ENCODE results near the gene BTRC.

The BTRC gene

DNA sequence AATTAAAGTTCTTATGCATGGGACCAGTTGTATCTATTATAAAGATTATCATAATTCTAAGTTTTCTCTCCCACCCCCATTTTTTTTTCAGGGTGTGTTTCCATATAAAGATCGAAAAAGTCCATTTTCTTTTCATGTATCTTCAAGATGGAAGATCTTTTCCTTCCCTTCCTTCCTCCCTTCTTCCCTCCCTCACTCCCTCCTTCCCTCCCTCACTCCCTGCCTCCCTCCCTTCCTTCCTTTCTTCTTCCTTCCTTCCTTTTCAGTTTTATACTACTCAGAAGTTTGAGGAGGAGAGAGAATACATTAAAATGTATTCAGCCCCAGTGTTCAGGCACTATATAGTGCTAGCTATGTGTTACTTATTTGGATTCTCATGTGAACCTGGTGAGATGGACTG, 136.1 kb downstream of the BTRC start:
- in situ Hi-C loops (cut with MboI; ENCODE audit: low pct_unique_long_range_greater_than_20kb, low sequenced_read_pairs, unreplicated experiment): no loop called here
- DNase-seq (ENCODE audit: low spot score): no peak
- TF ChIP-seq, protein P1, sequence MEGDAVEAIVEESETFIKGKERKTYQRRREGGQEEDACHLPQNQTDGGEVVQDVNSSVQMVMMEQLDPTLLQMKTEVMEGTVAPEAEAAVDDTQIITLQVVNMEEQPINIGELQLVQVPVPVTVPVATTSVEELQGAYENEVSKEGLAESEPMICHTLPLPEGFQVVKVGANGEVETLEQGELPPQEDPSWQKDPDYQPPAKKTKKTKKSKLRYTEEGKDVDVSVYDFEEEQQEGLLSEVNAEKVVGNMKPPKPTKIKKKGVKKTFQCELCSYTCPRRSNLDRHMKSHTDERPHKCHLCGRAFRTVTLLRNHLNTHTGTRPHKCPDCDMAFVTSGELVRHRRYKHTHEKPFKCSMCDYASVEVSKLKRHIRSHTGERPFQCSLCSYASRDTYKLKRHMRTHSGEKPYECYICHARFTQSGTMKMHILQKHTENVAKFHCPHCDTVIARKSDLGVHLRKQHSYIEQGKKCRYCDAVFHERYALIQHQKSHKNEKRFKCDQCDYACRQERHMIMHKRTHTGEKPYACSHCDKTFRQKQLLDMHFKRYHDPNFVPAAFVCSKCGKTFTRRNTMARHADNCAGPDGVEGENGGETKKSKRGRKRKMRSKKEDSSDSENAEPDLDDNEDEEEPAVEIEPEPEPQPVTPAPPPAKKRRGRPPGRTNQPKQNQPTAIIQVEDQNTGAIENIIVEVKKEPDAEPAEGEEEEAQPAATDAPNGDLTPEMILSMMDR (IDR thresholded peaks at IDR 0.05; ENCODE audit: extremely low read depth, insufficient read depth, missing control alignments): no peak

DNA sequence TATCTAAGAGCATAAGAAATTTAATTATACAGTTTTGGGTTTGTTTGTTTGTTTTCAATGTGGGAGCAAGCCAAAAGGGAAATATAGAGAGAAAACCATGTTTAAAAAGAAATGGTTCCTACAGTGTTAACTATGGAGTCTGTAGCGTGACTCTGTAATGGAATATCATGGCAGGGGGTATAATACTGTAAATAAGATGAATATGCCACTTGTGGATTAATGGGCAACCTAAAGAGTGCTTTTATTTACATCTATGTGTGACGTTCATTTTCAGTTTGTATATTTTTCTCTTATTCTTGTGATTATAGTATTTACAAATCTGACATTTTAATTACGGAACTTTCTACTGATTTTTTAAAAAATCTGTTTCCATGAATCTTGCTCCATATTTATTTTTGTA, 138.2 kb downstream of the BTRC start:
- TF ChIP-seq, protein P1 (IDR thresholded peaks at IDR 0.05; ENCODE audit: extremely low read depth, insufficient read depth, missing control alignments): no peak
- in situ Hi-C loops (cut with MboI; ENCODE audit: low pct_unique_long_range_greater_than_20kb, low sequenced_read_pairs, unreplicated experiment): no loop called here
- DNase-seq (ENCODE audit: low spot score): no peak

DNA sequence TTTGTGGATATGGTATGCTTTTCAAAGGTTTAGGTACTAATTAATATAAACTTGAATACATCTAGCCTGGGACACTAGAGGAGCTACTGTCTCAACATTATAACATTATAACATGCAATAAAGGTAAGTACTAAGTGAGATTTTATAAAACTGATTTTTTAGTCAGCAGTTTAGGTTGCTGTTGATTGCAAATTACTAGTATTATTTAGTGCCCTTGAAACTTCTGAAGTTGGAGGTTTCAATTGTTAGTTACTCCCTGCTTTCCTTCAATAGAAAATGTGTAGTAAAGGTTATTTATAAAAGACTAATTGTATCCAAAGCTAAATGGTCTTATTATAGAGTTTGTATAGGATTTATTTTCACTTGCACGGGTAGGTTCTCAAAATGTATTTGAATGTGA, 138.8 kb downstream of the BTRC start:
- TF ChIP-seq, protein P1 (IDR thresholded peaks at IDR 0.05; ENCODE audit: extremely low read depth, insufficient read depth, missing control alignments): no peak
- in situ Hi-C loops (cut with MboI; ENCODE audit: low pct_unique_long_range_greater_than_20kb, low sequenced_read_pairs, unreplicated experiment): no loop called here
- no peak for DNase-seq (ENCODE audit: low spot score)

DNA sequence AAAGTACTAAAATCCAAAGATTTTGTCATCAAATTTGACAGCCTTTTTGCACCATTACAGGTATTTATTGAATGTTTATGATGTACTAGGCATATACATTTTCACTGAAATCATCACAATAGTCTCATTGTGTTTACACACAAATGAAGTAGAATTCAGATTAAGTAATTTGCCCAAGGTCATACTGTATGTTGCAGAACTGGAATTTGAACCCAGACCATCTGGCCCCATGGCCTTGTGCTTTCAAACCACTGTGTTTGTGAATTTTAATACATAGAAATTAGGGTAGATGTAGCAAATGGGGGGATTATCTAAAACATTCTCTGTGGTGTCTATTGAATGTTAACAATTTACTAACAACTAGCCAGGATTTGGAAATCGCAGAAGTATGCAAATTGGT, 139.3 kb downstream of the BTRC start:
- DNase-seq (ENCODE audit: low spot score): no peak
- TF ChIP-seq, protein P1 (IDR thresholded peaks at IDR 0.05; ENCODE audit: extremely low read depth, insufficient read depth, missing control alignments): no peak
- in situ Hi-C loops (cut with MboI; ENCODE audit: low pct_unique_long_range_greater_than_20kb, low sequenced_read_pairs, unreplicated experiment): no loop called here

DNA sequence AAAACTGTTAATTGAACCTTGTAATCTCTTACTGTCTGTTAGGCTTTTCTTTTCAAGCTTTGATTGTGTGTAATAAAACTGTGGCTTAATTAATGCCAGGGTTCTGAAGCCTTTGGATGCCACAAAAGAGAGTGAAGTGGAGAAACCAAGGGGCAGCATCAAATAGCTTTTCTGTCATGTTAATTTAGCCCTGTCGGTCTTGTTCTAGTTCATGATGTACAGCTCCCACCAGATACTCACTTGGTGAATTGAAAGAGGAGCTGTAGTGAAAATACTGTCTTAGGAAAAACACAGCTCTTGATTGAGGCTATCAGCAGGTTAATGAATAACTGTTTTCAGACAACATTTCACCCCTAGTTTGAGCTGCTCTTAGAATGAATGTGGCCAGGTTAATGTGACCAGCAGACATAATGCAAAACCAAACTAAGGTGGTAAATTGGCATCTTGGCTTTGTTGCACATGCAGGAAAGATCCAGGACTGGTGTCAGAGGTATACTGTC, 139.9 kb downstream of the BTRC start:
- TF ChIP-seq, protein P1 (IDR thresholded peaks at IDR 0.05; ENCODE audit: extremely low read depth, insufficient read depth, missing control alignments): no peak
- no peak for DNase-seq (ENCODE audit: low spot score)

DNA sequence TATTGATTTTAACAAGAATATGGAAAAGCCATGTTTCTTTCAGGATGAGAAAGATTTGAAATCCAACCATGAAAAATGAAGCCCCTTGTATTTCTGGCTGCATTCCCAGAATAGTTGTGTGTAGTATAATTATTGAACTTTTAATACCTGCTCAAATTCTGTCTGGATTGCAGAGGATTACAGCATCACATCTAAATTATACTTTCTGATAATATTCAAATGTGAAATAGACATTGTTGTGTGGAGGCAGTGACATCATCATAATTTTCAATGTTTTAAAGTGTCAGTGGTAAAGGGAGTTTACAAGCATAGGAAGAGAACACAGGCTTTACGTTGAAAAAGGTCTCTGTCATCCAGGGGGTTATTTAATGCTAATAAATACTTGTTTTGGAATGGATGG, 140.7 kb downstream of the BTRC start:
- DNase-seq (ENCODE audit: low spot score): no peak
- TF ChIP-seq, protein P1 (IDR thresholded peaks at IDR 0.05; ENCODE audit: extremely low read depth, insufficient read depth, missing control alignments): no peak
- in situ Hi-C loops (cut with MboI; ENCODE audit: low pct_unique_long_range_greater_than_20kb, low sequenced_read_pairs, unreplicated experiment): no loop called here

More for the DNA sequence above, 139.9 kb downstream of the BTRC start:
- in situ Hi-C loops (cut with MboI; ENCODE audit: low pct_unique_long_range_greater_than_20kb, low sequenced_read_pairs, unreplicated experiment): no loop called here

Data from GM13977 (cell line).